IPS-18c (cell line): Measurements from ENCODE around the gene PFN1.

Experiments
- H3K4me3 ChIP-seq: 2 replicates; pipeline ENCODE4 v1.7.0; 2013; ENCODE audit warnings: low read depth, mild to moderate bottlenecking, low read length, moderate library complexity; ENCODE audit not compliant: insufficient read depth
- H3K9me3 ChIP-seq: one replicate; pipeline ENCODE4 v1.6.1; 2013; ENCODE audit warnings: mild to moderate bottlenecking, low read length, moderate library complexity; ENCODE audit not compliant: control insufficient read depth, insufficient read depth

The PFN1 gene

DNA sequence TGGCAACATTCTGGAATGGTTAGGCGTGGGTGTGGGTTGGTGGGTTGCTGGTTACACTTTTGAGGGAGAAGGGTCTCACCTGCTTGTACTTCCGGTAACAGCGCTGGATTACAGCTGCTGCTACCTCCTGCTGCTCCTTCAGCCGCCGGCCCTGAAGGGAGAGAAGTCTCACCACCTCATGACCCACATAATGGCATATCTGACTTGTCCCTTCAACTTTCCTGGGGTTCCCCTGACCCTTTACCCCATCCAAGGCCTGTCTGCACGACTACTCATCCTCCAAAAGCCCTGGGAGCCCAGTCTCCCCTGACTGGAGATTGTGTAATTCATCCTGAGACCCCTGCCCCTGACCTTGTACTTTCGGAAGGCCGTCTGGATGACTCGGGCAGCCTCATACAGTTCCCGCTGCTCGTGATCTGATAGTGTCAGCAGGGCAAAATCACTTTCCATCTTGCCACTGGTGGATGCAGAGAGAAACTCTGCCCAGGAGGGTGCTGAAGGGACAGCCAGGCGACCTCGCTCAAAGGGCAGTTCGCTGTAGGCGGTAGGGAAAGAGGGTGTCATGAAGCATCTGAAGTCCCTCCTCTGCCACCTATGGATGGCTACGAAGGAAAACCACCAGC, 21.3 kb upstream of the PFN1 start:
- Histone ChIP-seq H3K9me3 (peaks cover 7% of the 10 kb centered on the region), H3K4me3 (peak overlapping the region; percentile 92)

GRCh38 chr17:4969047-4969550, 20.8 kb upstream of the PFN1 start:
- peaks cover 7% of the 10 kb centered on the region for H3K9me3 ChIP-seq
- H3K4me3 ChIP-seq, result peak overlapping the region; percentile 92

DNA sequence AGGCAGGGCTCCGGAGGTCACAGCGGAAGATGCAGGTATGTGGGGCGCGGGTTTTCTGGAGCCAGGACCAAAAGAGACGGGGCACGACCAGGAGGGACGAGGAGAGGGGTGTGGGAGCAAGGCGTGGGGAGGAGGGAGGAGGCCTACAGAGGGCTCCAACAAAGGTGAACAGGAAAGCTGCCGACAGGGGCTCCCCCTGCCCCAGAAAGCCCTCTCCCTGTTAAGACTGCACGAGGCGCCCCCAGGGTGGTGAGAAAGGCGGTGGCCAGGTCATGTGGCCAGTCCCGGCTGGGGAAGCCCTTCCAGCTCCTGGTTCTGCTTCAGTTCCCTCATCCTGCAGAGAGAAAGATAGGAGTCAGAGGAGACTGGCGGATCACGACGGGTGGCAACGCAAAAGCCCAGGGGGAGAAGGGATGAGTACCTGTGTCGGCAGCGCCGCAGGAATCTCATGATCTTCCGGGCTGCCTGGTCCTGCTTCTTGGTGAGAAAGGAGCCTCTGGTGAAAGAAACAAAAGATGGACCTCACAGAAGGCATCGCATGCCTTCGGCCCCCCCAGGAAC, 20.2 kb upstream of the PFN1 start:
- Histone ChIP-seq H3K9me3 (peaks cover 7% of the 10 kb centered on the region), H3K4me3 (peak overlapping the region; percentile 92)

DNA sequence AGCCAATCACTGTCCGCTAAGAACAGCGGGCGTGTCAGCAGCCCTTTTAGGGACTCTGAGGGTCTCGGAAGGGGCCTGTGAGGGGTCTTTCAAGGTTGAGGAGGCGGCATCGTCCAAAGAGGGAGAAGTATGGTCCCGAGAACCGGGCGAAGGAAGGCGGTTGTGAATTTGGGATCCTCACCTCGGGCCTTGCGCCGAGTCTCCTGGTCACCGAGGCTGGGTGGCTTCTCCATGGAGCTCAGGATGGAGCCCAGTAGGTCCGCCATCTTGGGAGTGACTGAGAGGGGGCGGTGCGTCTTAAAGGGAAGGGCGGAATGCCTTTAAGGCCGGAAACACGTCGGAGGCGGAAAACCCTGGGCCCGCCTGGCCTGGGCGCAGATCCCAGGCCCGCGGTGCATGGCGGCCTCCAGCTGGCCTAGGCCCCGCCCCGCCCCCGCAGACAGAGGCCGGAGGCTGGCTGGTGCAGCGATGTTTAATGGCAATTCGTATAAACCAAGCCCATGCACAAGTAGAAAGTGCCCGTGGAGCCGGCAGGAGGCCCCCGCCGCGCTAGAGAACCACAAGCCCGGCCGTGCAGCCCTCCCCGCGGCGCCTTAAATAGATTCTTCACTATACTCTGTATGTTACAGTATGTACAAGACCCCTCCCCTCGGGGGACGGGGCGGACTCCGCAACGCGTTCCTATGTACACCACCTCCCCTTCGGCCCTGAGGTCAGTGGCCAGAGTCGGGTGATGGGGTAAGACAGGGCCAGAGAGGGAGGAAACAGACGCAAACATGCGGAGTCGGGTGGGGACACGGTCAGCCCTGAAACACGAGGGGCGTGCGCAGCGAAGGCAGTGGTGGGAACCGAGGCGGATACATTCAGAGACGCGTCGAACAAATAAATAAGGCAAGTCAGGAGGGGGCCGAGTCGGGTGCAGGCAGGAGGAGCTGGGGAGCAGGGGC, 19.5 kb upstream of the PFN1 start, which contains the start of gene SPAG7:
SPAG7 (minus strand) TSS at position 279 of the 947 bp plus-strand sequence; CDS start at position 266, 13 bp downstream.
- H3K9me3 ChIP-seq, result peaks cover 7% of the 10 kb centered on the region
- H3K4me3 ChIP-seq, result peak within 1 kb of the TSS; percentile 92

DNA sequence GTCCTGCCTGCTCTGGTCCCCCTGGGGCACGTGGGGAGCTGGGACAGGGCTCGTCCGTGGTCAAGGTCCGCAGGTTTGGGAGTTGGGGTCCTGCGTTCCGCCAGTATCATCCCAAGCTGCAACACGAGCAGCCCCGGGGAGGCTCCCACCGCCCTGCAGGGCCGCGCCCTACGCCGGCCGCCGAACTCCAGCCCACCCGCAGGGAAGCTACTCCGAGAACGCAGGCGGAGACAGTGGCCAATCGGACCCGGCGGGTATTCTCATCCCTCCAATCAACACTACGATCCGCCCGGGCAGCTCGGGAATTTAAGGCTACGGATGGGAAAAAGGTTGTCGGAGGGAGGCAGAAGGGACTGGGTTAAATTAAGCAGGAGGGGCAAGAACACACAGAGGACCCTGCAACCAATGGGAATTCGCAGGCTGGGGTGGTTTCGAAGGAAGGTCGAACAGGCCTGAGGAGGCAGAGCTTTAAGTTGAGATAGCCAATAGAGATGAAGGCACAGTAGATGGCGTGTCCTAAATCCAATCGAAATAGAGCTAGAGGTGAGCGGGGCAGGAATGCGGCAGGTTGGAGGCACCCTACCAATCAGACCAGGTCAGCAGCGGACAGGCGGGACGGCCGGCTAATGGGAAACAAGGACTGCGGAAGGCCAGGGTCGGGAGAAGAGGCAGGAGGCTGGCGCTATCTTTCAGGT, 18.7 kb upstream of the PFN1 start:
- peaks cover 7% of the 10 kb centered on the region for H3K9me3 ChIP-seq
- H3K4me3 ChIP-seq, result peak overlapping the region; percentile 92

DNA sequence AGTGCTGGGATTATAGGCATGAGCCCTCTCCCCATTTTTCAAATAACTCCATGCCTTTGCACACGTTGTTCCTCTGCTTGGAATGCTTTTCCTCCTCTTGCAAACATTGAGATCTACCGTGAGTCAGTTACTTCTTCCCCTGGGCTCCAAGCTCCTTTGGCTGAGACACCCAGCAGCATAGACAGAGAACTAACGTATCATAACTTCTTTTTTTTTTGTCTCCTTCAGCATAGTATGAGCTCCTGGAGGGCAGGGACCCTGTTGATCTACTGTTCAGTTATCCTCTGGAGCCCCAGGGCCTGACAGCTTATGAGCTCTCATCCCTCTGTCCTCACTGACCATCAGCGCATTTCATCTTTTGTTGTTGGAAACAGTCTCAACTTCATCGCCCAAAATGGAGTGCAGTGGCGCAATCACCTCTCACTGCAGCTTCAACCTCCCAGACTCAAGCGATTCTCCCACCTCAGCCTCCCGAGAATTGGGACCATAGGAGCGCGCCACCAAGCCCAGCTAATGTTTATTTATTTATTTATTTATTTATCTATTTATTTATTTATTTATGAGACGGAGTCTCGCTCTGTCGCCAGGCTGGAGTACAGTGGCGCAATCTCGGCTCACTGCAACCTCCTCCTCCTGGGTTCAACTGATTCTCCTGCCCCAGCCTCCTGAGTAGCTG, 17.1 kb upstream of the PFN1 start:
- peaks cover 7% of the 10 kb centered on the region for H3K9me3 ChIP-seq
- H3K4me3 ChIP-seq, result no peak overlapping the region

DNA sequence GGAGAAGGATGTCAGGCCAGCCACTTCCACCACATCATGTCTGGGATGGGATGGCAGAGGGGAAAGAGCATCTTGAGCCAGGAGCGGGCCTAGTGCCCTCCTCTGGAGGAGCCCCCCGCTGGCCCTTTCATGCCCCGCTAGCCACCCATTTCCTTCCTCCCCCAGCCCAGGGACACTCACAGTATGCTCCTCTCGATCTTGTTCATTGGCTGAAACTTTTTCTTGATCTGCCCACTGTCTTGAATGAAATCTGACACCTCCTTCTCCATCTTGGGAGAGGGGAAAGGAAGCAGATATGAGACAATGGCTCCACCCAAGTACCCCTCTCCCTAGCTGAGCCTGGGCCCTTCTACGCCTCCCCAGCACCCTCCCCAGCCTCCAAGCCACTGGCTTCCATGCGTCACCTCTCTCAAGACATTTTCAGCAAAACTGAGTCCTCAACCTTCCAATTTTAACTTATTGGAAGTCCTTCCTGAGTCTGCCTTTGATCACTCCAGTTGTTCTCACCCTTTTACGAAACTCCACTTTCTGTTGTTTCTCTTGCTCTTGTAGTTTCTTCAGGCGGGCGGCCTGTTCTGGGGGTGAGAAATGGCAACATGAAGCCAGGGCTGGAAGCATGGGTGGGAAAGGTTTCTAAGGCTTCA, 12.1 kb upstream of the PFN1 start:
- Histone ChIP-seq H3K9me3 (no peaks in the 10 kb centered on the region), H3K4me3 (no peak overlapping the region)

- Histone ChIP-seq H3K9me3 (no peaks in the 10 kb centered on the region), H3K4me3 (no peak overlapping the region)
These were observed 11.1 kb upstream of the PFN1 start for GRCh38 chr17:4959261-4959965.

DNA sequence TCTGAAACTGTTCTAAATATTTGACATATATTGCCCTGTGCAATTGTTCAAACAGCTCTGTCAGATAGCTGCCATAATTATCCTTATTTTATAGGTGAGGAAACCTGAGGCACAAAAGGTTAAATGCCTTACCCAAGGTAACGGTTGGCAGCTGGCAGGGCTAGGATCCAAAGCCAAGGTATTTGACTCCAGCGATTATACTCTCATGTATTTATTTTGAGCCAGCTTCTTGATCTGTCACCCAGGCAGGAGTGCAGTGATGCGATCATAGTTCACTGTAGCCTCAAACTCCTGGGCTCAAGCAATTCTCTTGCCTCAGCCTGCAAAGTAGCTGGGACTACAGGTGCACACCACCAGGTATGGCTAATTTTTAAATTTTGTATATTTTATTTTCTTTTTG, 9.8 kb upstream of the PFN1 start:
- Histone ChIP-seq H3K4me3 (no peak overlapping the region), H3K9me3 (no peaks in the 10 kb centered on the region)

GRCh38 chr17:4956493-4957061, 8.2 kb upstream of the PFN1 start:
- Histone ChIP-seq H3K9me3 (no peaks in the 10 kb centered on the region), H3K4me3 (no peak overlapping the region)

DNA sequence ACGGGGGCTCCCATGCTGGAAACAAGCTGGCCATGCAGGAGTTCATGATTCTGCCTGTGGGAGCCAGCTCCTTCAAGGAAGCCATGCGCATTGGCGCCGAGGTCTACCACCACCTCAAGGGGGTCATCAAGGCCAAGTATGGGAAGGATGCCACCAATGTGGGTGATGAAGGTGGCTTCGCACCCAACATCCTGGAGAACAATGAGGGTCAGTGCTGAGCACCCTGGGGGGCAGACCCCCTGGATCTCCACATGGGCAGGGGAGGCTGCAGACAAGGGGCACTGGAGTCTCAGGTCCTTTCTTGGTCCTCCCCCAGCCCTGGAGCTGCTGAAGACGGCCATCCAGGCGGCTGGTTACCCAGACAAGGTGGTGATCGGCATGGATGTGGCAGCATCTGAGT, 6.8 kb upstream of the PFN1 start:
- H3K9me3 ChIP-seq, result no peaks in the 10 kb centered on the region
- H3K4me3 ChIP-seq, result no peak overlapping the region

DNA sequence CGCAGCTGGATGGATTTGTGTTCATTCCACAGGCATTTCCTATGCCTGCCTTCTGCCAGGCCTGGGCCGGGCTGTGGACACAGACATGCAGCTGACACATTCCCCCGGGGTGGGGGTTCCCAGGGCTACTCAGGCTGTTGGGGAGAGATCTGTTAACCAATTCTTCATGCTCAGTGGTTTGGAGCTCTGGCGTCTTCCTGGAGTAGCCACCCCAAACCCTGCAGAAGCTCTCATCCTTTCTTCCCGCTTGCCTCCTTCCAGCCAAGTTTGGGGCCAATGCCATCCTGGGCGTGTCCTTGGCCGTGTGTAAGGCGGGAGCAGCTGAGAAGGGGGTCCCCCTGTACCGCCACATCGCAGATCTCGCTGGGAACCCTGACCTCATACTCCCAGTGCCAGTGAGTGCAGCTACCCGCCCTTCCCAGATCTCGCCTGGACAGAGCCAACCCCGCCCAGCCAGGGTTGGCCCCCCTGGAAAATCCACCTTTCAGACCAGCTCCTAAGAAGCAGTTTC, 5.2 kb upstream of the PFN1 start:
- H3K4me3 ChIP-seq, result no peak overlapping the region

GRCh38 chr17:4951486-4951885, 3.2 kb upstream of the PFN1 start:
- no peaks in the 10 kb centered on the region for H3K9me3 ChIP-seq
- H3K4me3 ChIP-seq, result peak overlapping the region; percentile 71; the same call in 1 of the 2 replicates

More for the DNA sequence above, 5.2 kb upstream of the PFN1 start:
- no peaks in the 10 kb centered on the region for H3K9me3 ChIP-seq

GRCh38 chr17:4950746-4951204, 2.4 kb upstream of the PFN1 start, which contains the start of gene ENO3:
Gene ENO3, plus strand, starts transcription at chr17:4951119. Its CDS starts 711 bp downstream, at chr17:4951830.
- Histone ChIP-seq H3K9me3 (no peaks in the 10 kb centered on the region), H3K4me3 (peak within 1 kb of the TSS; percentile 71)

DNA sequence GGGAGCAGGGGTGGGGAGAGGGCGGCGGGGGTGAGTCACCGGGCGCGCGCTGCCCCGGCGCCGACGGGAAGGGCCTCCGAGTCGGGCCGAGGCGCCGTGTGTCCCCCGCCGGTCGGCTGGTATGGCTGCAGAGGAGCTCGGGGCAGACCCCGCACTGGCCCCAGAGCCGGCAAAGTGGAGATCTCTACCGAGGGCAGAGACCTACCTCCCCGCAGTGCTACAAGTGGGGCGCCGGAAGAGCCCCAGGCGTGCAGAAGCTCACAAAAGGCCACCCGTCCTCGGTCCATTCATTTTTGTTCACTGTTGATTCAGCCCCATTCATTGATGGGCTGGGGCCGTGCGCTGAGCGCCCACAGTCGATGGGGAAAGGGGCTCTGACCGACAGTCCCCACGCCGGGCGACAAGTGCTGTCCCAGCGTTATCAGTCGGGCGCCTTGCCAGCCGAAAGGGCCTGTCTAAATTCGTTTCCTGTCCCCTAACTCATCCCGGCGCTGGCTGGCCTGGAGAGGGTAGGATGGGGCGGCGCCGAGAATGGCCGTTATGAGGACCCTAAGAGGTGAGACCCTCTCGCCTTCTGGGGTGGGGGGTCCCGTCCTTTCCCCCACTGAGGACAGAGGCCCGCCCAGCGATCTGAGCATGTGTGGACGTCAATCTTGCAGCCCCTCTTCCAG, 1.9 kb upstream of the PFN1 start:
- Histone ChIP-seq H3K9me3 (no peaks in the 10 kb centered on the region), H3K4me3 (peak overlapping the region; percentile 71)
